HG03565 (cell line): ENCODE measurements around the gene ZEB1.
"Not testable (repeated sequence)": the region's sequence is repeated elsewhere in the genome, so short reads cannot be mapped to it uniquely, and the experiment has no call there.

Experiments used
- ATAC-seq: cut with Tn5 transposase; IDR thresholded peaks from one replicate; pipeline ENCODE4 v1.9.1; 2021; ENCODE audit warnings: mild to moderate bottlenecking, moderate library complexity; ENCODE audit not compliant: unreplicated experiment

The ZEB1 gene

DNA sequence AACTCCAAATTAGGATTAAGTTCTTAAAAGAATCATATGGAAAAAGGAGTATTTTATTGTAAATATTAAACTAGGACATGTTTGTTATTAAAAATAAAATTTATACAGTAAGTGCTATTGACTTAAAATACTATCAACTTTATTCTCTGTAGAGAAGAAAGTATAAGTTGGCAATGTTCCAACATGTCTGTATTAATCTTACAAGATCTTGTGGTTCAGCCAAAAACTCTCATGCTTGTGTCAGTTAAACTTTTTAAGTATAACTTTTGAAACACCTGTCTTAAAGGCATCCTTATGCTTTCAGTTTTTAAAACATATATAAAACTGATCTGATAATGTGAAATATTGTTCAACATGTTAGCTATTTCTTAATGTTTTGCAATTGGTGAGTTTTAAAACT lies 160.7 kb downstream of the ZEB1 start:
- ATAC-seq, result no peak

DNA sequence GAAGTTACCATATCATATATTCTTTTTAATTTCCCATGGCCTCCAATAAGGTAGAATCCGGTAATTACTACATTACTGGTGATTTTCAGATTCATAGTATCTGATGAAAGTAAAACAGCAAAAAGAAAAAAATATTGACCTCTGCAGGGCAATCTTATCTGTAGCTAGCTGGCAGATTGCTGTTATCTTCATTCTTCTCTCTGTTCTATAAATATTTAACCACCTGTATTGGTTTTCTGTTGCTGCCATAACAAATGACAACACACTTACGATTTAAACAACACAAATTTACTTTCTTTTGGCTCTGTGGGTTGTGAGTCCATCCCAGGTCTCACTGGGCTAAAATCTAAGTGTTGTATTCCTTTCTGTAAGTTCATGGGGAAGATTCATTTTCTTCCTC lies 164.5 kb downstream of the ZEB1 start:
- no peak for ATAC-seq

DNA sequence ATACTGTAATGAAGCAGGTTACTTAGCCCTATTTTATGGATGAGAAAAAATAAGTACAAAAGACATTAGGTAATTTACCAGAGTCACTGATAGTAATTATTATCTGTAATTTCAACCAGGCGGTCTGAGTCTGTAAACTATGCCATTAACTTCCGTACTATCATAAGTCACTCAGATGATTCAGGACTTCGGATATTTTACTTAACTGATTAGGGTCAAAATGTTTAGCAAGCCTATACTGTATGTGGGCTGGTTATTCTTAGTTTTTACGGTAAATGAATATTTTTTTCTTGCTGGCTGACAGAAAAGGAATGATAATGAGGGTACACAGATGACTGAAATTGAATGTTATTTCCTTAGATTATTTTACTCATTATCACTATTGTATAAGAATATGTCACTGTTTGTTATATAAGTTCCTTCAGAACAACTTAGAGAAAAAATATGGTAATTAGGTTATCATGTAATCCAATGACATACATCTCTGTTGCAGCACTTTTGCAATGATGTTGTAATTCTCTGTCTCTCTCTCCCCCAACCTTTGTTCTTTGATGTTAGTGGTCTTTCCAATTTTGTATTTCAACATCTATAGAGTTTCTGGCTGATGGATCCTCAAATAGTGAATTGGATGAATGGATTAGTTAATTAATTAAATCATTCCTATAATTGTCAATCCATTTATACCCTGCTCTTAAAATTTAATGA lies 165.6 kb downstream of the ZEB1 start:
- ATAC-seq, result no peak

DNA sequence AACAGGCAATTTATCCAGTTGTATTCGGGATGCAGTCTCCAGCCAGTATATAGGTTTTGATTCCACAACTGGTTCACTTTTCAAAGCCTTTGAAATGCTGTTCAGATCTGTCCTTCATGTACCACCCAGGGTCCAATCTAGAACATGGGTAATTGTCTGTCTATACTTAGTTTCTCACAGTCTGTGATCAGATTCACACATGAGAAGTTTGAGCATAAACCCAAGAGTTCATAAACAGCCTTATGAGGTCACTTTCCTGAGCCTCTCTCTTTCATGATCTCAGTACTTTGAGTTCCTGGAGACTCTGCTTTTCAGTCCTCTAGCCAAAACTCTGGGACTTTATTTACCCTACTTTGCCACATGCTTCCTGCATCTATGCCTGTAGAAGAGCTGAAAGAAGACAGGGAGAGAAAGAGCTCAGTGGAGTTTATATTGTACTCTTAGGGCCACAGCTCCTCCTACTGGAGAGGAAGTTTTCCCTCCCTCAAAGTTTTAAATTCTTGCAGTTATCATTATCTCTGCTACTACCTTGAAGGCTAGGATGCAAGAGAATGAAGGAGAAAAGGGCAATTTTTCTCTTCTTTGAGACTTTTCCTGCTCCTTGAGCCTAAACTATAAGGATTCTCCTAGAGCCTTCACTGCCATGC lies 172.0 kb downstream of the ZEB1 start:
- ATAC-seq, result no peak

DNA sequence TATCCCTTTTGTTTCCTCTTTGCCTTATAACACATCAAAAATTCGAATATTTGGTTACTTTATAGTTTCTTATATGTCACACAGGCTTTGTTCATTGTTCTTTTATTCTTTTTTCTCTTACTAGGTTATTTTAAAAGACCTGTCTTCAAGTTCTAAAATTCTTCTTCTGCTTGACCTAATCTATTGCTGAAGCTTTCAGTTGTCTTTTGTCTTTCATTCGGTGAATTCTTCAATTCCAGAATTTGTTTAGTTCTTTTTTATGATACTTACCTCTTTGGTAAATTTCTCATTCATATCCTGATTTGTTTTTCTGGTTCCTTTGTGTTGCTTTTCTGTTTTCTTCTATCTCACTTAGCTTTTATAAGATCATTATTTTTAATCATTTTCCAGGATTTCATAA lies 188.4 kb downstream of the ZEB1 start:
- ATAC-seq, result no peak

DNA sequence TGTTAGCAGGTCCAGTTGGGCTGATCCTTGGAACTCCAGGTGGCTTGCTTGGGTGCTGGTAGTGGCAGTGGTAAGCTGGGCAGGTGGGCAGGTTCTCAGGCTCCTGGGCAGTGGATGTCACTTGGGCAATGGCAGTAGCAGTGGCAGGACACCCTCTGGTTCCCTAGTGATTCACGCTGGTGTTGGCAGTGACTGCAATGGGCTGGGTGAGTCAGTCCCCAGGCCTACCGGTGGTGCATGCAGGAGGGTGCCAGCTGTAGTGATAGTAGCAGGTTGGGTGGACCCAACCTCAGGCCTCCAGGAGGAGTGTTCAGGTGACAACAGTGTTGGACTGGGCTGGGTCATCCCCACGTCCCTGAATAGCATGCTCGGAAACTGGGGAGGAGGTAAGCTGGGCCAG lies 189.2 kb downstream of the ZEB1 start:
- ATAC-seq, result no peak

DNA sequence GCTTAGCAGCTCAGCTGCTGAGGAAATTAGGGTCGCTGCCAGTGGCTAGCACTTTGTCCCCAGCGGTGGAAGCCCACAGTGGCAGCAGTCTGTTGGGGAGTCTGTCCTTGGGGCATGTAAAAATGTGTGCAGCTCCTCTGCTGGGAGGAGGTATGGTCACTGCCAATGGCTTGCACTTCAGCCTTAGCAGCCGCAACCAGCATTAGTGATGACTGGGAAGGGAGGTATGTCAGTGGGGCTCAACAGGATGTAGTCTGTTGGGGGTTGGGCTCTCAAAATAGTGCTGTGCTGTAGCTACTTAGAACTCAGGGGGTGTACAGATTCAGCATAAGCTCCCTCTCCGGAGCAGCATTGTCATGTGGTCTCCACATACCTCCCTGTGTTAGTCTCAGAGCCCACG lies 189.9 kb downstream of the ZEB1 start:
- no peak for ATAC-seq

DNA sequence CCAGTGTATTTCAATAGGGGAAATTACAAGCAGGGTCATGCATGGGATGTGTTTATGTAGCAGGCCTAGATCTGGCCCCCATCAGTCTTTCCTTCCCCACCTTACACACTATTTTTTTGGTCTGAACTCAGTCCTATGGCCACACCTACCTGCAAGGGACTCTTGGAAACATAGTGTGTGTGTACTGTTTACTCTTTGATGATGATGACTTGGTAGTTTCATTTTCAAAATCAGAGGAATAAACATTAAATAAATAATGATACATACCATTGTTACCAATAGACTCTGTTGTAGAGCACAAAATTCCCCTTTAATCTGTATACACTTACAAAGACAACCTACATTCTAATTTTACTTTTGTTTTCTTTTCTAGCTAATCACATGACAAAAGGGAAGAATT lies 191.0 kb downstream of the ZEB1 start:
- no peak for ATAC-seq

DNA sequence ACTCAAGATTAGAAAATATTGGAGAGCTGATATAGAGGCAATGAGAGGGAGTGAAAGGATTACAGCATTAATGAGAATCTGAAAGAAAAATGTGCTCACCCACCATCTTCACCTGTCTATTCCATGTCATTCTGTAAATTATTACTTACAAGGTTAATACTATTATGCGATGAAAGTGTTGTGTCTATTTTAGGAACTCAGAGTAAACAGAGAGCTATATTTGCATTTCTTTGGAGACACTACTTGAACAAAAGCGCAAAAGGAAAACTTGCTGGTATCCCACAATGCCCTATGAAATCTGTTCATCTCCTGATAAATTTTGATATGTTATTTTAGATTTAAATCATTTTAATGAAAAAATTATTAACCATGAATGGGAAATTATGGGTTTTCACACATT lies 196.1 kb downstream of the ZEB1 start:
- no peak for ATAC-seq

DNA sequence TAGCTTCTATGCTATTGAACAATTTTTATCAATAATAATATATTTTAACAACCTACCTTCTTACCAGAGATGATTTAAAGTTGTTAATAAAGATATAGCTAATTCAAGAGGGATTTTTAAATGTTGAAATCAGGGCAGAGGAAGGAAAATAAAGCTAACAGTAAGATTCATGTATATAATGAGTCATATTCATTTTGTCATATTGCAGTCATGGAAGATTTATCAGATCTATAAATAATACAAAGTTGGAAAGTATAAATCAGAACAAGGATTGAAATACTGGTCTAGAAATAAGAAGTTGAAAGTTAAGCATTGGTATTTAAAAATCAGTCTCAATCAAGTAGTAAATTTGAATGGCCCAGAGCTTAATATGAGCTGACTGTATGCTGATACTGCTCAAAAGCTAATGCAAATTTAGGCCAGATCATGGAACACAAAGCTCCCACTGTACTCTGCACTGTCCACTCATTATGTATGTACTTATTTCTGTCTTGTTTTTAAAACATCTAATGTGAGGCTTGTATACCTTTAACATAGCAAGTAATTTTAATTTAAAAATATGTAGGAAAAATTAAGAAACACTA lies 196.9 kb downstream of the ZEB1 start:
- no peak for ATAC-seq

DNA sequence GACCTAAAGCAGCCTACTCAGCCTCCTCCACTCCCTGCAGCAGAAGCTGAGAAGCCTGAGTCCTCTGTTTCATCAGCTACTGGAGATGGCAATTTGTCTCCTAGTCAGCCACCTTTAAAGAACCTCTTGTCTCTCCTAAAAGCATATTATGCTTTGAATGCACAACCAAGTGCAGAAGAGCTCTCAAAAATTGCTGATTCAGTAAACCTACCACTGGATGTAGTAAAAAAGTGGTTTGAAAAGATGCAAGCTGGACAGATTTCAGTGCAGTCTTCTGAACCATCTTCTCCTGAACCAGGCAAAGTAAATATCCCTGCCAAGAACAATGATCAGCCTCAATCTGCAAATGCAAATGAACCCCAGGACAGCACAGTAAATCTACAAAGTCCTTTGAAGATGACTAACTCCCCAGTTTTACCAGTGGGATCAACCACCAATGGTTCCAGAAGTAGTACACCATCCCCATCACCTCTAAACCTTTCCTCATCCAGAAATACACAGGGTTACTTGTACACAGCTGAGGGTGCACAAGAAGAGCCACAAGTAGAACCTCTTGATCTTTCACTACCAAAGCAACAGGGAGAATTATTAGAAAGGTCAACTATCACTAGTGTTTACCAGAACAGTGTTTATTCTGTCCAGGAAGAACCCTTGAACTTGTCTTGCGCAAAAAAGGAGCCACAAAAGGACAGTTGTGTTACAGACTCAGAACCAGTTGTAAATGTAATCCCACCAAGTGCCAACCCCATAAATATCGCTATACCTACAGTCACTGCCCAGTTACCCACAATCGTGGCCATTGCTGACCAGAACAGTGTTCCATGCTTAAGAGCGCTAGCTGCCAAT lies 202.2 kb downstream of the ZEB1 start:
- no peak for ATAC-seq

DNA sequence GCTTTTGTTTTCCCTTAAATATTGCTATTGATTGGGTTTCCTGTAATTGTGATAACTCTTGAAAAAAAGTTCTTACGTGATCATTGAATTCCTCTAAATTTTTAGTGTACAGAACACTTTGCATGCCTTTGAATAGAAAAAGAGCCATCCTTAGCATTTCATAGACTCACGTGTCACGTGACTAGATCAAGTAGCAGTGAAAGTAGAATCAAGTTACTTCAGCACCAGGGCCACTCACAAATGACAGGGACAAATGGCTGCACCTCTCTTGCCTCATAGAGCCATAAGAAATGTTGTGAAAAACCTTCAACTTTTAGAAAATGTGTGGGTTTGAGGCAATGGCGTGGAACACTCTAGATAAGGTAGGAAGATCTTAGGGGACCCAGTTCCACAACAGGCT lies 203.8 kb downstream of the ZEB1 start:
- no peak for ATAC-seq

DNA sequence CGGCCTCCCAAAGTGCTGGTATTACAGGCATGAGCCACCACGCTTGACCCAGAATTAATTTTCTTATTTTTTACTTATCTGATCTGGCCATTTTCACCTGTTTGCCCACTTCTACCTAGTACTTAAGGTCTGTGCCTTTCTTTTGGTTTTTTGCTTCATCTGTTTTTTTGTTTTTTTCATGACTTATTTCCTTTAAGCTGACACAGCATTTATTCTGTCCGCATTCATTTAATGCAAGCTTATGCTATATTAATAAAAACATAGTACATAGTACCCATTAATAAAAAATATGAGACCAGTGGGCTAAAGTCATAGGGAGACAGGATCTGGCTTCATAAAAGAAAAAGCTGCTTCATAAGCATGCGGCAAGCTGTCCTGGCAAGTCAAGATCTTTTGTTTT lies 205.4 kb downstream of the ZEB1 start:
- no peak for ATAC-seq

DNA sequence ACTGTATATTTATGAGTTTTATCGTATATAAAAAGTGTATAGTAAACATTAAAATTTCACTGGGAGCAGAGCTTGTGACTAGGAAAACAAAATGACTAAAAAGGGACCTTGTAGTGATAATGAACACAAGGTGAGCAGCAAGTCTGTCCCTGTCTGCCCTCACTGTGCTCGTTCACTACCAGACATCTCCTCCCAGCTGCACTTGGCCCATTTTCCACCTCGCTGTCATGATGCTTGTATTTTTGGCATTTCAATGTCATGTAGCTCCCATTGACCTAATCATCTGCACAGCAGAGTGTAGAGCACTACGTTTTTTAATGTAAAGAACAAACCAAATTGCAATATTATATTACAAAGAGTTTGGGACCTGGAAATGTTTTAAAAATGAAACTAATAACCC lies 207.2 kb downstream of the ZEB1 start:
- ATAC-seq, result no peak

DNA sequence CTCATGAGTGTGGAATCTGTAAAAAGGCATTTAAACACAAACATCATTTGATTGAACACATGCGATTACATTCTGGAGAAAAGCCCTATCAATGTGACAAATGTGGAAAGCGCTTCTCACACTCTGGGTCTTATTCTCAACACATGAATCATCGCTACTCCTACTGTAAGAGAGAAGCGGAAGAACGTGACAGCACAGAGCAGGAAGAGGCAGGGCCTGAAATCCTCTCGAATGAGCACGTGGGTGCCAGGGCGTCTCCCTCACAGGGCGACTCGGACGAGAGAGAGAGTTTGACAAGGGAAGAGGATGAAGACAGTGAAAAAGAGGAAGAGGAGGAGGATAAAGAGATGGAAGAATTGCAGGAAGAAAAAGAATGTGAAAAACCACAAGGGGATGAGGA lies 207.7 kb downstream of the ZEB1 start:
- no peak for ATAC-seq

DNA sequence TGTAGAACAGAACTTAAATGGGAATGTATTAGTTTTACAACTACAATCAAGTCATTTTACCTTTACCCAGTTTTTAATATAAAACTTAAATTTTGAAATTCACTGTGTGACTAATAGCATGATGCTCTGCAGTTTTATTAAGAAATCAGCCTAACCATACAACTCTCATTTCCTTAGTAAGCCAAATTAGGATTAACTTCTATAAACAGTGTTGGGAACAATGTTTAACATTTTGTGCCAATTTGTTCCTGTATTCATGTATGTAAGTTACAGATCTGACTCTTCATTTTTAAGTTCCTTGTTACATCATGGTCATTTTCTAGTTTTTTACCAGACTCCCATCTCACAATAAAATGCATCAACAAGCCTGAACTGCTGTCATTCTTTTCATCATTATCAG lies 209.8 kb downstream of the ZEB1 start:
- no peak for ATAC-seq

DNA sequence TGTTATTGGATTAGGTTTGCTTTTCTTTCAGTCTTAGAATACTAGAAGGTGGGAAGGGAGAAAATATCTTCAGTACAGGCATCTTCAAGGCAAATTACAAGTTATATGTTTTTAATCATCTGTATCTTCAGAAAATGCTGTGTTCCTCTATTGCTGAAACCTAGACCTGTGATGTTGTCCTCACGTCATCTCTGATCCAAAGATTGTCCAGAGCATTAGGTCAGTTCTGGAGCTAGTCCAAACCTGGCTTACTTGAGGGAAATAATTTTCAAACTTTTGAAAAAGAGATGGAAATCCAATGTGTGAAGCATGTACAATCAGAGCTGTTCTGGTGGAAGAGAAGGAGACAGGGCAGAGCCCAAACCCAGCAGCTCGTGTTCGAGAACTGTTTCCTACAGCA lies 217.3 kb downstream of the ZEB1 start:
- no peak for ATAC-seq

DNA sequence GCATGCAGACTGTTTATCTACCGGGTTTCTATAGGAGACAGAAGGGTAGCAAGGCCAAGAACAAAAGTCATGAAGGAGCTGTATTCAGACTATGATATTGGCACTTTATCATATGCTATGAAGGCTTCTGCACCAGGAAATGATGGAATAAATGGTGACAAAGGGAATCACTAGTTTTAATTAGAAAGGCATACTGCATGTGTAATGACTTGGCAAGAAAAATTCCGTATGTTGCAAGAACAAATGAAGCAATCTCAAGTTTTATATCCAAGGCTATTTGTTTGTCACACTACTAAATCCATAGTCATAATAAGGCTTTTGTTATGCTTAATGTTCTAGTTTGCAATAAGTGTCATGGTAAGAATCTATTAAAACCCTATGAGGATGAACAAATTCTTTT lies 230.9 kb downstream of the ZEB1 start:
- ATAC-seq, result no peak

DNA sequence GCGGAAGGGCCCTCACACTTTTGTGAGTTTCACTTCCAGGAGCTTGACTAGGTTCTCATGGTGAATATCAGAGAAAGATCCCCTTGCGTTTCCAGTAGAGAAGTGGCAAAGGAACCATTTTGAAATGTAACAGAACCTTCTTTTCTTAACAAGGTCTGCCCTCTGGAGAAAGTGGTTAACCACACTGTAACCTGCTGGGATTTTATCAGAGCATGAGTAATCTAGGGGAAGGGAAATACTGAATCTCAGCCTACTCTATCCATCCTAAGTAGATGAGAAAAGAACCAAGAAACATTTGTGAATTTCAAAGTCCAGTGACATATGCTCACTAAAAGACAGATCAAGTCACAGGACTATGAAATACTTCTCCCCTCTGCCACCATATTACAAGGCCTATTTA lies 235.5 kb downstream of the ZEB1 start:
- no peak for ATAC-seq

DNA sequence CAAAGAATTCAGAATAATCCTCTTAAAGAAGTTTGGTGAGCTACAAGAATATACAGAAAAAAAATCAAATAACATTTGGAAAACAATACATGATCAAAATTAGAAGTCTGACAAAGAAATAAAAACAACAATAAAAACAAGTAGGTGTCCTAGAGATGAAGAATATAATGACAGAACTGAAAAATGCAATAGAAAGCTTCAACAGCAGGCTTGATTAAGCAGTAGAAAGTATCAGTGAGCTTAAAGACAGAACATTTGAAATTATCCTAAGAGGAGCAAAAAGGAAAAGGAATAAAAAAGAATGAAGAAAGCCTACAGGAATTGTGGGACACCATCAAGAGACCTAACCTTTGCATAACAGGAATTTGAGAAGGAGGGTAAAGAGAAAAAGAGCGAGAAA lies 238.8 kb downstream of the ZEB1 start:
- no peak for ATAC-seq

DNA sequence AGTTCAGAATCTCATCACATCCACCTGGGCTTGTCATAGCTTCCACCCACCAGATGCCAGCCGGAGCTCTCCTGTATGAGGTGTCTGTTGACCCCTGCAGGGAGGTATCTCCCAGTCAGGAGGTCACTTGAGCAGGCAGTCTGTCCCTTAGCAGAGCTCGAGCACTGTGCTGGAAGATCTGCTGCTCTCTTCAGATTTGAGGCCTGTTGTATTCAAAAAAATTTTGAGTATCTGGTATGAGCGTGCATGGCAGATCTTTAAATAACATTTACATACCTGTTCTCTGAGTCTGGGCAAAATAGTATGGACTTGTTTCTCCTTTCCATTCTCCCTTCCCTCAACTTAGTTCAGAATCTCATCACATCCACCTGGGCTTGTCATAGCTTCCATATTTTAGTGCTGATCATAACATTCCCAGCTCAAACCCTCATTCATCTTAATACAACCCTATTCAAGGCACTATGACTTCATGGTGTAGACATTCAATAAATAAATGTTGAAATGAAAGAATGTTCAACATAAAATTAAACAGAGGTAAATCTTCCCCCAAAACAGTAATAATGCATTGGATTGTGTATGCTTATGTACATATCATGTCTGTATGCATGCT lies 249.3 kb downstream of the ZEB1 start:
- not testable (repeated sequence) for ATAC-seq
